GM18858 (cell line): Measurements from ENCODE around the gene NPM1.

Experiments used
- ATAC-seq: cut with Tn5 transposase; IDR thresholded peaks from one replicate; pipeline ENCODE4 v1.9.1; 2021; ENCODE audit not compliant: unreplicated experiment

Gene NPM1

DNA sequence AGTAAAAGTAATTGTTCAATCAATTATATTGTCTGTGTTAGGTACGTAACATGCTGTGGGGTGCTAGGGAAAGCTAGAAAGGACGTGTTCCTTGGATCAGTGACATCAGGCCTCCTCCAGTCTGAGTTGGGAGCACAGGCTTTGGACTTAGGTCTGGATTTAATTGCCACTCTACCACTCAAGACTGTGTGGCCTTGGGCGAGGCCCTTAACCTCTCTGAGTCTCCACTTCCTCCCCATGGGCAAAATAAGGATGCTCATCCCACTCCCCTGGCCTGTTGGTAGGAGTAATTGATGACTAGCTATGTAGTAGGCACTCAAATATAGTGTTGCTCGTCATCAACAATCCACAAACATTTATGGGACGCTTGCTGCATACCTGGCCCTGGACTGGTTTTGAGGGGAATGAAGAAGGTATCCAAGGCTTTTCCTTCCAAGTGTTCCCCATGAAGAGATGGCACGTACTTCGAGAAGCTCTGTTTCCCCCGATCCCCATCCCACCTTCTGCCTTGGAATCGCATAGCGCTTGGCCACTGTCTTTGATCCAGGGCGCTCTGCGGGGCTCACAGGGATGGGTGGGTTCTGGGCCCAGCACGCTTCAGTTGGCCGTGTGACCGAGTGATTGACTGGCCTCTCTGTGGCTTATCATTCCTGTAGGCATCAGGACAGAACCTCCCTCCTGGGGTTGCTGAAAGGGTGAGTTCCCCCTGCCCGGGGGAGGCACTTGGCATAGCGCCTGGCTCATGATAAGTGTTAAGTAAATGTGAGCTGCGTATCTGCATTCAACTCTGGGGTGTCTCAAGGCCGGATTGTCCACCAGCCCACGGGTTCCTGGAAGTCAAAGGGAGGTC is 39.9 kb downstream of the NPM1 start:
- ATAC-seq = no peak

DNA sequence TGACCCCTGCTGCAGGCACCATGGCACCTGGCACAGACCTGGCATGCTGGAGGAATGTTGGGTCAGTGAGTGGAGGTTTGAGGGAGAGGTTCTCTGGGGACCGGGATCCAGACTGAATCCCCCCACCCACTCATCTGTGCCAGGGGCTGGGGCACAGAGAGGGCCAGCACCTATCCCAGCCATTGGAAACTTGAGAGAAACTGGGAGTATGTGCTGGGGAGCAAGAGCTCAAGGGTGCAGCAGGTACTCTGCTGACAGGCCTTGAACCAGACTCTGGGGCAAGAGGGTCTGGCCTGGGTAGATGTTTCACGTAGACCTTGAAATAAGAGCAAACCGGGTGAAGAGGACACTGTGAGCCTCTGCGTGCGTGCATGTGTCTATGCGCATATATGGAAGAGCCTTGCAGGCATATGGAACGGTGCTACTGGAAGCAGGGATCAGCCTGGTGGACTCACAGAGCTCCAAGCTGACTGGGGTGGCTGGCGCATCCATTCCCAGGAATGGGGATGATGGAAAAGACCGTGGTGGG is 40.6 kb downstream of the NPM1 start:
- no peak for ATAC-seq

DNA sequence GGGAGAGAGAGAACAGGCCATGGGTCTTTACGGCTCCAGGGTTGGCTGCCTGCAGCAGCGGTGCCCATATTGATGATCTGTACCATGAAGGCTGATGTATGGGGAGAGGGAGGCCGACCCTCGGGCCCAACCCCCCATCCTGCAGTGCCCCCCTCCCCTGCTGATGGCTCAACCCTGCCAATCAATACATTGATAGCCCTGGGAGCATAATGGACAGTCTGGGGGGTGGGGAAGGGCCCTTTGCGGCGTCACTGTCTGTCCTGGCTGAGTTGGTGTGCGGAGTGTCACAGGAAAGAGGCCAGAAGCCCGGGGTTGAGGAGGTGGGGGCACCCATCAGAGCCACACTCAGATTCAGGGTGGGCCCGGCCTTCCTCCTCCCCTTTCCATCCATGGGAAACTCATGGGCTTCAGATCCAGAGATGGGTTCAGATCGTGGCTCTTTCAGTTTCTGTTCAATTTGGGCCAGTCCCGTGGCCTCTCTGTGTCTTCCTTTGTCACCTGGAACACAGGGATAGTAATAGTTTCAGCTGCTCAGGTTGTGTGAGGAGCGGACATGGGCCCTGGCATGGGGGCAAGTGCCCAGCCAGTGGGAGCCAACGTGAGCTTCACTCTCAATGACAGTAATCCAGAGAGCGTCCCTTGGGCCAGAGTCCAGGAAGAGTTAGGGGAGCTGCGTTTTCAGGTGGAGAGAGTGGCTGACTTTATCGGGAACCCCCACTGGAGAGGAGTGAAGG is 41.3 kb downstream of the NPM1 start:
- no peak for ATAC-seq

DNA sequence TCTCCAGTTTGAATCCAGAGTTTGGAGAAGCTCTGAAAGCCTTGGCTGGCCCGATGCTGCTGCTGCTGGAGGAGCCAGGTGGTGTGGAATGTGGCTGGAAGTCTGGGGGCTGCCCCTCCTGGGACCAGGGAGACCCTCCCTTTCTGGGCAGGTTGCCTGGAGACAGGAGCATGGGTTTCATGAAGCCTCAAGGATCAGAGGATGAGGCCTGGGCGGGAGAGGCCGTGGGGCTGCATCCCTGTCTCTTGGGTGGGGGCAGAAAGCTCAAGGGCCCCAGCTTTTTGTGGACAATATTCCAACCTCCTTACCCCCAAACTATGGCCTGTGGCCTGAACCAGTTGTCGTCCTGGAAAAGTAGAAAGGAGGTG is 41.9 kb downstream of the NPM1 start:
- no peak for ATAC-seq

DNA sequence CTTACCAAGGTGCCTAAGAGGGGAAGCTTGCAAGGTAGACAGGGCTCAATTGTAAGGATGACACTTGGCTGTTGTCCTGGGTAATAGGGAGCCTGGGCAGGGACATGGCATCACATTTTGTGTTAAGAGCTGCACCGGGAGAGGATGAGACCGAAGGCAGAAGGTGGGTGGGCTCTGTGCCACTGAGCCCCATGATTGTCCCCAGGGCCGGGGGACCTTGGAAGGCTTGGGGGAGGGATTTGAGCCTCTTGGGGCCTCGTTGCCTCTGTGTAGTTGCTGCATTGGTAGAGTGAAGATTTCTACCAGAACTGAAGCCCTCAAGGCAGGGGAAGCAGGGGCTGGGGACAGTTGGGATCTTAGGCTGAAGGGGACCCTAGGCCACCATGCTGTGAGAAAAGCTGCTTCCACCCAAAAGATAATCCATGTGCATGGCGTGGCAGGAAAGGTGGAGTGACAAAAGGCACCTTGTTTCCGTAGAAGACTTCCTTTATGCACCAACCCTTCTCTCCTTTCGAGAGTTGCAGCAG is 43.7 kb downstream of the NPM1 start:
- no peak for ATAC-seq

DNA sequence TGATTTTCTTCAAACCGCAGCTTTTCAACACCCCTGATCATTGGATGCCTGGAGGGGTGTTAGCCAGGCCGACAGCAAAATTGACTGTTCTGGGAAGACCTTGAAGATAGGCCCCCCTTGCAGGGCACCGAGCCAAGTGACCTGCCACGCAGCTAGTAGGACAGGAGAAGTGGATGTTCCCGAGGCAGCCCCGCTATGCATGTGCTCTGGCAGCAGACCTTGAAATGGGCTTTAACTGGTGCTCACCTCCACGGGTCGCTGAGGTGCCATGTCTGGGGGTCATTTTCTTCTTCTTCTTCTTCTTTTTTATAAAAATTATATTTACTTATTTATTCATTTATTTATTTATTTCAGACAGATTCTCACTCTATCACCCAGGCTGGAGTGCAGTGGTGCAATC is 44.4 kb downstream of the NPM1 start:
- ATAC-seq = no peak

DNA sequence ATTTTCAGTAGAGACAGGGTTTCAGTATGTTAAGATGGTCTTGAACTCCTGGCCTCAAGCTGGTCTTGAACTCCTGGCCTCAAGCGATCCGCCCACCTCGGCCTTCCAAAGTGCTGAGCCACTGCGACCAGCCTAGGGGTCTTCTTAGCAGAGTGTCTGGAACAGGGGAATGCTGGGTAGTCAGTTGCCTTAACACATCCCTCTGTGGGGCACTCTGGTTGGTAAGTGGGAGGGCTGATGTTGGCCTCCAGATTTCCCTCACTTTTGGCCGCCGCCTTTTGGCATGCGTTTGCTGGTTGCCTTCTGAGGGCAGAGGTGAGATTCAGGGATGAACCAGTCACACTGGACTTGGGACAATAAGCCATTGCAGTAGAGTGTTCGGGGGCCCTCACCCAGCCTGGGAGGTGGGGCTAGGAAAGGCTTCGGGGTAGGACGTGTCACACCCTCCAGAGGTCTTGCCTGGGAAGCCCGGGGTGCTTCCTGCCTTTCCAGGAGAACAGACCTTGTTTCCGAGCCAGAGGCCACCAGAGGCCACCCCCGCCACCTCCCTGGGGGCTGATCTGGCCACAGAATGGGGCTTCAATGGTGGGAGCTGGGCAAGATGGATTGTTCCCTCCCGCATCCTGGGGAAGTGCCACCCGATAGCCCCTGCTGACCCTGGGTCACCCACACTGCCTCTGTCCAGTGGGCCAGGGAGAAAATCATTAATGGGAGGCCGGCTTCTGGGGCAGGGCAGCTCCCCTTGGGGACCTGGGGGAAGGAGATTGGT is 45.1 kb downstream of the NPM1 start:
- ATAC-seq = no peak

DNA sequence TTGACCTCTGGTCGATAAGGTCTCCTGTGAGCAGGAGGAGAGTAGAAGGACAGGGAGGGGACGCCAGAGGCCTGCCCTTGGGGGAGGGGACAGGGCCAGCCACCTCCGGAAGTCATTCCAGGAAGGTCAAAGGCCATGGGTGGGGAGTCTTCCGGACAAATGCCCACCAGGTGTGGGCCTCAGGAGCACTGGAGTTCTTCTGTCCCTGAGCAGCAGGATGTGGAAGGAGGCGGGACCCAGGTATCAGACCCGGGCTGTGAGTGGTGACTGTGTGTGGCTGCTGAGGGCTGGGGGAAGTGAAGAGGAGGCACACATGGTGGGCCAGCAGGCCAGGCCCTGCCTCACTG is 45.7 kb downstream of the NPM1 start:
- no peak for ATAC-seq

DNA sequence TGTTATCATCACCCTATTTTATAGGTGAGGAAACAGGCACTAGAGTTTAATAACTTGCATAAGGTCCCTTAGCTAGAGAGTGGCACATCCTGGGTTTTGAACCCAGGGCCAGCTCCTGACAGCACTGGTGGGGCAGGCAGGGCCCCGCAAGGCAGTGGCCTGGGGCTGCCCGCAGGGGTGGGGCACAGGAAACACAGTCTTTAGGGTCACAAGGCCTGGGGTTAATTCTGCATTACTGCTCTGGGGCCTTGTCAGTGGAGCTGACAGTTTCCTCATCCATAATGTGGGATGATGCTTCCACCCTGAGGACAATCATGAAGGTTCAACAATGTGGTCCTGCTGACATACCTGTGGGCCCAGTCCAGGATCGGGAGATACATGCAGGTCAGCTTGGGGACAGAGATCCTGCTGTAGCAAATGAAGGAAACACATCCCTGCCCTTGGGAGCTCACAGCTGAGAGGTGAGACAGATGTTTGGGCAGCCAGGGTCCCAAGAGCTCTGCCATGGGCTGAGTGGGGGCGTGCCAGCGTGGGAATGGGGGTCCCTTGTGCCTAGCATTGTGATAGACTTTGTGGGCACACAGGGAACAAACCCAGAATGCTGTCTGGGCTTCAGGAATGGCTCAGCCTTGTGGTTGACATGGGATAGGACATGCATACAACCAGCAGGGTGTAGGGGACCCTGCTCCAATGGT is 46.5 kb downstream of the NPM1 start:
- ATAC-seq = no peak

DNA sequence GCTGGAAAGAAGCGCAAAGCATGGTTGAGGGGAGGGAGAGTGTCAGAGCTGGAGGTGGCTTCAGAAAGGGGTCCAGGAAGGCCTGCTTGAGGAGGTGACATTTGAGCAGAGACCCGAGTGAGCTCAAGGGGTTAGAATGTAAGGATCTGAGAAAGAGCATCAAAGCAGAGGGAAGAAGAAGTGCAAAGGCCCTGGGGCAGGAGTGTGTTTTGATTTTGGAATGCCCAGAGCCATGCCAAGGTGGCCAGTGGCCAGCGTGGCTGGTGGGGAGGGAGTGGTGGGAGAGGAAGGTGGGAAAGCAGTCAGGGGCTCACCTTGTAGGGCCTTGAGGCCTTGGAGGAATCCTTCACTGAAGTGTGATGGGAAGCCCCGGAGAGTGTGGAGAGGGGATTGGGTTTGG is 47.2 kb downstream of the NPM1 start:
- ATAC-seq = no peak

DNA sequence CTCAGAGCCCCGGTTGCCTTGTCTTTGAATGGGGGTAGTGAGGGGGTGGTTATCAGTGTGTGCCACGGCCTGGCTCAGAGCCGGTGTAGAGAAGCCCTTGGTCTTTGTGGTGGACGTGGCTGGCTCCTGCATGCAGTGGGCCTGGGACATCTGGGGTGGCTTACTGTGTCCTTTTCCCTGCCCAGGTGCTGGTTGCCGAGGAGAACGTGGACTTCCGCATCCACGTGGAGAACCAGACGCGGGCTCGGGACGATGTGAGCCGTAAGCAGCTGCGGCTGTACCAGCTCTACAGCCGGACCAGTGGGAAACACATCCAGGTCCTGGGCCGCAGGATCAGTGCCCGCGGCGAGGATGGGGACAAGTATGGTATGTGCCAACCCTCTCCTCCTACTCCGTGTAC is 48.3 kb downstream of the NPM1 start:
- no peak for ATAC-seq

DNA sequence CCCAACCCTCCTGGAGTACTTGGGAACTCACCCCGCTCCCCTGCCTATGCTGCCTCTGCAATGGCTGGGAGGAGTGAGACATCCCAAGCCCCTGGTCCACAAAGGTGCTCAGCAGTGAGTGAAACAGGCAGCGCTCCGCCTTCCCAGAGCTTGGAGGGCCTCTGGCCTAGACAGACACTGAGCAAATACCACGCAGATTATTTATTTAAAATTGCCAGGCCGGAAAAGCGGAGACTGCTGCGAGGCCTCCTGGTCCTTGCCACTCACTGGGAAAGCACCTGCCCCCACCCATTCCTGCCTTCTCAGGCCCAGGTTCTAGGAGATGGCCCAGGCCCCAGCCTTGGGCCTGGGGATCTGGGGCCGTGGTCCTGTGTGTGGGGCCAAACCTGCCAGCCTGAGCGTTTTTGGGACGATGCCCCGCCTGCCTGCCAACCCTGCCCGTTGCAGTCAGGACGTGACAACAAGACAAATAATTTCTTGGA is 49.2 kb downstream of the NPM1 start:
- ATAC-seq = no peak

DNA sequence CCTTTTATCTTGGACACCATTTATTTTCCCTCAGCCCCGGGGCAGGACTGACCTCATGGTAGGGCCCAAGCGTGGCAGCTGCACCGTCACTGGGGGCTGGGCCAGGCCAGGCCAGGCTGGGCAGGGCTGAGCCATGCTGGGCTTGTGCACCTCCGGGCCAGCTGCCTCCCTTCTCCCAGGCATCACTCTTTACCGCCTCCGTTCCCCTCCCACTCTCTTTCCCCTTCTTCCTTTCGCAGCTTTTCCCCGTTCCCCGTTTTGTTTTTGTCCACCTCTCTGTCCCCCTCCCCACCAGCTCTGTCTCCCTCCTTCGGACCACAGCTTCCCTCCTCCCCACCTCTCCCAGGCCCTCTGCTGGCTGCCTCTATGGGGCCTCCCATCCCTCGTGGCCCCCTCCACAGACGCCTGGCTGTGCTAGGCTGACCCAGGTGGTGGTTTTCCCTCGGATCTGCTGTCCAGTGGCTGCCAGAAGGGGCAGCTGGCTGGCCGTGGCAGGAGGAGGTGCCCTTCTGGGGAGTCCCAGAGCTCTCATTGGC is 49.7 kb downstream of the NPM1 start:
- ATAC-seq = no peak

DNA sequence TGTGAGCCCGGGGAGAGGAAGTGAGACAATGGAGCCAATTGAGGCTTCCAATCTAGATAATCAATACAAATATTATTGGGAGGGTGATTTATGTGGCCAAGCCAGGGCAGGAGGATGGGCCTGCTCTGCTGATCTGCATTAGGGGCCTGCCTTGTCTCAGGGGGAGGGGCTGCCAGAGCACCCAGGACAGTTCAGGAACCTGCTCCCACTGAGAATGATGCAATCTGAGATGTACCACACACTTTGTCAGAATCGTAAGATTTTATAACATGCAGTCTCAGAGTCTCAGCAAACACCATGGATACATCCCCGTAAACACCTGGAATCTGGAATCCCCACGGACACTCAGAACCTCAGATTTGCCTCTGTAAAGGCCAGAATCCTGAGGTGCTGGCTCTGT is 51.1 kb downstream of the NPM1 start:
- ATAC-seq = no peak

DNA sequence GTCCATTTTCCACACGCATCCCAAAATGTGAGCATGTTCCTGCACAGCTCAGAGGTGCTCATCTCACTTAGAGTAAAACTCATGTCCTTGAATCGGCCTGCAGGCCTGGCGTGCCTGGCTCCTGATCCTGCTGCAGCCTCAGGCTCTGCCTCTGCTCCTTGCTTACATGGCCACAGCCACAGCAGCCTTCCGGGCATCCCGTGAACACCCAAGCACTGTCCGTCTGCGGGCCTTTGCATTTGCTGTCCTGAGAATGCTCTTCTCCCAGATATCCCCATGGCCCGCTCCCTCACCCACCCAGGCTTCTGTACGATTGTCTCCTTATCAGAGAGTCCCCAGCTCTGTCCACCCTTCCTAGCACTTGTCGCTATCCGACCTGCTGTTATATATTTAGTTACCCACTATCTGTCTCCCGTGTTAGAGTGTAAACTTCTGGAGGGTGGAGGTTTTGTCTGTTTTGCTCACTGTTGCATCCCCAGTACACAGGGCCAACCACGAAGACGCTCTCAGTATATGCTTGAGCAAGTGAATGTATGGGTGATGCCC is 53.7 kb downstream of the NPM1 start:
- ATAC-seq = no peak

DNA sequence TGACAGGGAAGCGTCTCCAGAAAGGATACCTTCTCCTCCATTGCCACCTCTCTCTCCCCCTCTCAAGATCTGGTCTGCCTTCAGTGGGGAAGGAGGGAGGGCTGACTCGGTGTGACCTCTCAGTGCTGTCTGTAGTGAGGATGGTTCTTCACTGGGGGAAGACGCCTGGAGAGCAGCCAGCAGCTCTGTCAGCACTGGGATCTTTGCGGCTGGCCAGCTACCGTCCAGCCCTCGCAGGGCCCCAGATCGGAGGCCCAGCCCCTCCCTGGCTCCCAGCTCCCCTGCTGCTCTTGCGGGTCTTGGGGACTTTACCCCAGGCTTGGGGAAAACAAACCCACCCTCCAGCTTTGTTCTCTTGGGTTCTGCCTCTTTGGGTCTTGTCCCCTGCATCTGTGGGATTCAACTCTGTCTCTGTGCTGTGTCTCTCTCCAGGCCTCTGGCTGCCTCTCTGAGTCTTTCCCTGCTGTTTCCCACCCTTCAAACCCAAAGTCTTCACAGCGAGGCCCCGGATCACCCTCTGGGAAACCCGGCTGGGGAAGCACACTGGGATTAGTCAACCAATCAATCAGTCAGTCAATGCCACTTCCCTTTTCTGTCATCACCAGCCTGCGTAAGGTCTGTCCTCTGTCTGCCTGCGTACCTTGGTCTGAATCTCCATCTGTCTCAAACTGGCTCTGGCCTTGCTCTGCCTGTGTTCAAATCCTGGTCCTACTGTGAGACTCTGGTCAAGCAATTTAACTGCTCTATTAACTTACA is 54.8 kb downstream of the NPM1 start:
- no peak for ATAC-seq

DNA sequence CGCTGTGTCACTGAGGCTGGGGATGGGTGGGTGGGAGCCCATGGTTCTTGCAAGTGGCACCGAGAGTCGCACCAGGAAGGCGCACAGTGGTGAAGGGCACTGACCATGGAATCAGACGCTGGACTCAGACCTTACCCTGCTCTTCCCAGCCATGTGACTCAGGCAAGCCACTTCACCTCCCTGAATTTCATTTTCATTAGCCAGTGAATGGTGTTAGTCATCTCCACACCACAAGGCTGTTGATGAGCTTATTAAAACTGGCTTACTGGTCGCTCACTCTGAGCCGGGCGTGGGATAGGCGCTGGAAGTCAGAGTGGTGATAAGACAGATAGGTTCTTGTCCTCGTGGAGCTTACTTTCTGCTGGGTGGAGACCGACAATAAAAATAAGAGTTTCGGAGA is 56.9 kb downstream of the NPM1 start:
- ATAC-seq = no peak

DNA sequence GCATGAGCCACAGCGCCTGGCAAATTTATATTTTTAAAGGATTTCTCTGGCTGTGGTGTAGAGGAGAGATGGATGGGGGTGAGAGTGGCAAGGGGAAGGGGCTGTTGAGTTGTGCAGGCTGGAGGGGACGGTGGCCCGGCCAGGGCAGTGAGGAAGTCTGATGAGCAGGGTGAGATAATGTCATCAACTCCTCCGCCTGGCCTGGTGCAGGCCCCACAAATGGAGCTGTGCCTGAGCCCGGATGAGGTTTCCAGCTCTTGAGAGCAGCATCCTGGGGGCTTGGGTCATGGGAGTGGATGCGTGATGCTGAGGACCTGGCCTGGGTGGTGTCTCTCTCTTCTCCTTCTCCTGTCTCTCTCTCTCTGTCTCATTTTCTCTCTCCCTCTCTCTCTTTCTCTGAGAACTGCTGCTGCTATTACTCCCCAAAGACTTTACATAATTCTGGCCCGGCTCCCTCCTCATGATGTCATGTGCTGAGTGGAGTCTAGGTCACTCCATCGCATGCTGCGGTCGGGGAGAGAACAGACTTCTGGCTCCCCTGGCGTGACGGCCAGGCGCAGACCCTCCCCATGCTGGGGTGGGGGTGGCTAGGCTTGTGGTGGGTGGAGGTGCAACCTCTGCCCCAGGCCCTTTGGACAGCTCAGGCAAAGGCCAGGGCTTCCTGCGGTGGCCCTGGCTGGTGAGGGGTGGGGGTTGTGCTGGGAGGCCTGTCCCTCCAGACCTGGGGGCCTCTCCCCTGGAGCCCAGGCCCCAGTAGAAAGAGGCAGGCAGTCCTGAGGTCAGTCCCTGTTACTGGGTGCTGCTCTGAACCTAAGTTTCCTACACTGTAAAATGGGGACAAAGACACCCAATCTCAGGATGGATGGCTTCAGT is 58.2 kb downstream of the NPM1 start:
- ATAC-seq = no peak
